Heart right ventricle (tissue), 16 donors: Measurements from ENCODE around the gene PROX2. TPM values are rescaled to one million over a fixed set of nuclear protein-coding genes. Genes with fewer than 3 reads are reported as not detected.
A peak's percentile ranks its signal among the peaks of the same experiment; 100 is the strongest.

Source experiments
- ATAC-seq, 8 donors: fragments of 200-7000 bp; cut with Tn5 transposase; one replicate each; pipeline ENCODE4 v1.9.1; 2020; ENCODE audit warnings: mild to moderate bottlenecking in 8 of 8, moderate library complexity in 8 of 8, moderate number of reproducible peaks in 1 of 8
- DNase-seq, 2 donors: peaks; one replicate each; pipeline ENCODE4 v3.0.0-alpha.2; 2020
- H3K27ac ChIP-seq, 10 donors: fragments of 200-600 bp; sonication (generic) in 2 of 10; one replicate each; pipeline versions ENCODE4 v1.5.0 to v1.8.0; 2020 to 2022; ENCODE audit warnings: mild to moderate bottlenecking in 3 of 10
- H3K27me3 ChIP-seq, 7 donors: fragments of 200-600 bp; one replicate each; pipeline ENCODE4 v1.8.0; 2021 to 2022; ENCODE audit warnings: mild to moderate bottlenecking in 2 of 7
- H3K36me3 ChIP-seq, 9 donors: fragments of 200-600 bp; sonication (generic) in 1 of 9; one replicate each; pipeline versions ENCODE4 v1.5.0 to v1.8.0; 2020 to 2022; ENCODE audit warnings: mild to moderate bottlenecking in 2 of 9
- H3K4me1 ChIP-seq, 9 donors: fragments of 200-600 bp; sonication (generic) in 1 of 9; one replicate each; pipeline versions ENCODE4 v1.5.0 to v1.8.0; 2020 to 2022; ENCODE audit warnings: mild to moderate bottlenecking in 4 of 9
- H3K4me3 ChIP-seq, 10 donors: fragments of 200-600 bp; sonication (generic) in 2 of 10; one replicate each; pipeline versions ENCODE4 v1.5.0 to v1.8.0; 2020 to 2022; ENCODE audit warnings: mild to moderate bottlenecking in 7 of 10, moderate library complexity in 2 of 10
- H3K9me3 ChIP-seq, 11 donors: fragments of 200-600 bp in 10 of 11; sonication (generic) in 2 of 11; one replicate each; pipeline versions ENCODE4 v1.5.0 to v1.8.0; 2013 to 2022; ENCODE audit warnings: mild to moderate bottlenecking in 2 of 11, control low read depth in 1 of 11, moderate library complexity in 1 of 11
- CTCF ChIP-seq, 9 donors: fragments of 200-600 bp; sonication (generic) in 2 of 9; IDR thresholded peaks; one replicate each; pipeline versions ENCODE4 v1.5.0 to v1.8.0; 2021 to 2022; ENCODE audit warnings: antibody characterized with exemption in 9 of 9, mild to moderate bottlenecking in 5 of 9, moderate library complexity in 1 of 9
- WGBS, 2 donors: extraction: QIAGEN DNeasy Blood & Tissue Kit; methylation state at CpG; one replicate each; pipeline ENCODE4 v1.1.7; 2013; ENCODE audit warnings: inconsistent platforms in 1 of 2; 5-methylcytosine and 5-hydroxymethylcytosine counted together
- intact Hi-C, 10 donors: fragments of 100-400 bp; cut with DNase I; formaldehyde crosslinking; loops; one replicate each; pipeline versions ENCODE4 v1.11.1 to v1.14.2; 2022
- polyA plus RNA-seq, 2 donors: library from polyadenylated mRNA; stranded (reverse); fragments of 200-250 nt; gene quantifications; one replicate each; pipeline ENCODE4 v1.2.3, GENCODE V29; 2013
- total RNA-seq, 10 donors: library from RNA; stranded (reverse); fragmentation: NEBNext Ultra II Directional in 3 of 10; extraction: Animal tissue kit (Norgen Biotek cat#: 25700) in 3 of 10; gene quantifications; one replicate each; pipeline versions ENCODE4 v1.2.1 to v1.2.4, GENCODE V29; 2021 to 2023
- donor health status: Arrhythmogenic right ventricular cardiomyopathy.
- donor health status: ischemic (EF 13 %, LVEDD 7.1; RV severe dilation, severe dysfunction).
- donor health status: healthy with polysubstance abuse.
- donor health status: DM: no; HTN: yes; CAD: no.
- donor health status: DM: no; HTN: no; CAD: no.
- donor health status: ischemic (EF 25% LVEDD 6.9; RV normal size, moderate dysfunction).
- donor health status: ischemic (EF 25% LVEDD 5.7; RV mildly dilated, moderate dysfunction).
- donor health status: healthy.
- donor health status: DM: yes; HTN: yes; CAD: no.
- donor health status: Ischemic cardiomyopathy.
- donor health status: ischemic (EF 35%, LVEDD 5.7; RV mildly dilated, moderate dysfunction).
- donor health status: nonischemic (EF 11% LVEDD 7.7; RV severe dilation, severe dysfunction).
- donor health status: DM: yes; HTN: yes; CAD: no.
- donor health status: PGD.
- donor health status: ischemic (EF 29% LVEDD 5.4; RV normal size, mild dysfunction).
- donor health status: nonischemic (EF 23%, LVEDD 6.1; RV moderate dilation, normal function).

The PROX2 gene
- total and polyA plus RNA-seq, 12 donors: not detected

DNA sequence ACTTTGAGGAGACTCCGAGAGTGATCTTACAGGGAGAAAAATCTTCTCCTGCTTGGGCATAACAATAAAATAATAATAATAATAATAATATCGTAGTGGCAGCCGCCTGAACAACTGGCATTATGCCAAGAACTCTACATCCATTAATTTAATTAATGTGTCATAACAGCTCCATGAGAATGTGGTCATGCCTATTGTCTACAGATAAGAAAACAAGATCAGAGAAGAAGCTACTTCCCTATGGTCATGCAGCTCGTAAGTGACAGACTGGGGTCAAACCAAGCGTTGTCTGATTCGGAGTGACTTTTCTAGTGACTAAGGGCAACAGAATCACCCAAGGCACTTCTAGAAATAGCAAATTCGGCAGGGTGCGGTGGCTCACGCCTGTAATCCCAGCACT, 11.7 kb downstream of the PROX2 start:
- DNase-seq (no peak), ATAC-seq (no peak)
- Histone ChIP-seq H3K36me3 (no peaks in the 10 kb centered on the region), H3K4me1 (peaks cover 0 to 21% (median 12%) of the 10 kb centered on the region in 9 donors), H3K27me3 (no peaks in the 10 kb centered on the region), H3K27ac (no peak overlapping the region), H3K4me3 (no peak overlapping the region), H3K9me3 (no peaks in the 10 kb centered on the region)
- 87 to 90% methylated on average over 9 of the region's 9 CpGs for WGBS, 2 donors
- intact Hi-C loops: loop anchor here in 4 of 10 donors (5.0 to 10.0 kb wide), 4 partner anchors 43 to 233 kb away; no protein-coding TSS in a partner anchor
- no peak for TF ChIP-seq CTCF (IDR thresholded peaks at IDR 0.05)

GRCh38 chr14:74863274-74863673, 12.7 kb downstream of the PROX2 start:
- intact Hi-C loops: loop anchor here in 5 of 10 donors (2.0 to 10.0 kb wide), 5 partner anchors 44 to 234 kb away; no protein-coding TSS in a partner anchor
- Histone ChIP-seq H3K4me1 (peaks cover 0 to 21% (median 12%) of the 10 kb centered on the region in 9 donors), H3K27me3 (no peaks in the 10 kb centered on the region), H3K36me3 (no peaks in the 10 kb centered on the region), H3K4me3 (no peak overlapping the region), H3K27ac (no peak overlapping the region), H3K9me3 (no peaks in the 10 kb centered on the region)
- DNase-seq (no peak), ATAC-seq (peak in 3 of 8 donors; percentile 20 to 41 (median 32))
- TF ChIP-seq CTCF (IDR thresholded peaks at IDR 0.05): no peak
- 75 to 81% methylated on average over 9 of the region's 9 CpGs for WGBS, 2 donors

DNA sequence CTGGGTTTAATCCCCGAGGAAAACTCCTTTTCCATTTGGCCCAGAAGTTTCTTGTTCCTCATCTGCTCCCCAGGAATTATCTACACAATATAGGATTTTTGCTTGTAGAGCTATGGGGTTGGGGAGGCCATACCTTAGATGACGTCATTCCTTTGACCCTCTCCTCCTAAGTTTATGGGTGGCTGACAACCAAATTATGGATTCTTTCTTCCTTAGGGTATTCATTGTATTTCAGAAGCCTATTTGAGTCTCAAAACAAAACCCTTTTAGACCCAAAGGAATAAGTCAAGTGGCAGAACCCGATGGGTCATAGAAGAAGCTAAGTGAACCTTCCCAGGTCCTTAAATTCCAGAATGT, 14.2 kb downstream of the PROX2 start:
- H3K9me3 ChIP-seq: no peaks in the 10 kb centered on the region
- H3K27ac ChIP-seq: no peak overlapping the region
- H3K27me3 ChIP-seq: no peaks in the 10 kb centered on the region
- H3K36me3 ChIP-seq: no peaks in the 10 kb centered on the region
- intact Hi-C loops: loop anchor here (1.0 to 10.0 kb wide), 8 partner anchors 43 to 236 kb away; no protein-coding TSS in a partner anchor
- peaks cover 0 to 15% (median 12%) of the 10 kb centered on the region in 9 donors for H3K4me1 ChIP-seq
- no peak overlapping the region for H3K4me3 ChIP-seq
- WGBS, 2 donors: 70 to 79% methylated on average over 3 of the region's 3 CpGs
- DNase-seq: no peak
- no peak for TF ChIP-seq CTCF (IDR thresholded peaks at IDR 0.05)
- no peak for ATAC-seq

DNA sequence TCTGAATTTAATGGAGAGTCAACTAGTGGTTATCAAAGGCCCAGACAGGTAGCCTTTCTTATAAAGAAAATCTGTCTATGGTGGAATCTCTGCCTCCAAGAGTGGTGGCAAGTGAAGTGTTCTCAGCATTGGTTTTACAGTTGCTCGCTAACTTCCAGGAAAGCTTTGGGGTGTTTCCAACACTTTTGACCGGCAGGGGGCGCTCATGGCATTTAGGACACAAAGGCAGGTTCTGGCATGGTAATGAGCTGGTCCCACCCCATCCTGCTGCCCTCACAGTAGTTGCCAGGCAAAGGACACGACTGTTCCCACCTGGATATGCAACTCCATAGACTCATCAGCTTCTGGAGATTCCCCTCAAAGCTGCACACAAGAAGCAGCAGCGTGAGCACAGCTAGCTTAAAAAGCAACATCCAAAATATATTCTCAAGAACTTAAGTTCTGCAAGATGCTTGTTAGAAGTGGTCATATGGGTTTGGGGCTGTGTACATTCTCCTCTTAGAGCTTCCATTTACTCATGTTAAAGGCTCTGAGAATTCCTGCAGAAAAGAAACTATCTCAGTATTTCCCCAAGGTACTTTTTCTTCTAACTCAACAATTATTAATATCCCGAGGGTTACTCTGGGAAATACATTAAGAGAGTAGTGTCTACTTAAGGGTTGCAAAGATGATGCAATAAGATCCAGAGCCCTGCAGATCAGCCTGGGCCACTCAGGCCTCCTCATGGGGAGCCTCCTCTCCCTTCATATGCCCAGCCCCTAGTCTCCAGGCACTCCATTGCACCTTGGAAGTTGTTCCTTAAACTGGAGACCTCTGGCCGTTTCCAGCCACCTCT, 14.8 kb downstream of the PROX2 start:
- ATAC-seq: peak; percentile 68 to 88 (median 82)
- peak; percentile 90 to 91 for DNase-seq
- peak; percentile 86 to 96 (median 88) for TF ChIP-seq CTCF (IDR thresholded peaks at IDR 0.05)
- intact Hi-C loops: loop anchor here (1.0 to 10.0 kb wide), 8 partner anchors 44 to 236 kb away; no protein-coding TSS in a partner anchor
- Histone ChIP-seq H3K27ac (no peak overlapping the region), H3K36me3 (no peaks in the 10 kb centered on the region), H3K4me3 (no peak overlapping the region), H3K4me1 (peaks cover 0 to 16% (median 13%) of the 10 kb centered on the region in 9 donors), H3K27me3 (no peaks in the 10 kb centered on the region), H3K9me3 (no peaks in the 10 kb centered on the region)
- WGBS, 2 donors: 23 to 26% methylated on average over 7 of the region's 7 CpGs
